Measurements from ENCODE around the gene OSBPL2. TPM values are rescaled to one million over a fixed set of nuclear protein-coding genes. Genes with fewer than 3 reads are reported as not detected.

Gene OSBPL2
- total RNA-seq, 2 experiments from 2014 or later: 23.6 to 24.3 TPM

DNA sequence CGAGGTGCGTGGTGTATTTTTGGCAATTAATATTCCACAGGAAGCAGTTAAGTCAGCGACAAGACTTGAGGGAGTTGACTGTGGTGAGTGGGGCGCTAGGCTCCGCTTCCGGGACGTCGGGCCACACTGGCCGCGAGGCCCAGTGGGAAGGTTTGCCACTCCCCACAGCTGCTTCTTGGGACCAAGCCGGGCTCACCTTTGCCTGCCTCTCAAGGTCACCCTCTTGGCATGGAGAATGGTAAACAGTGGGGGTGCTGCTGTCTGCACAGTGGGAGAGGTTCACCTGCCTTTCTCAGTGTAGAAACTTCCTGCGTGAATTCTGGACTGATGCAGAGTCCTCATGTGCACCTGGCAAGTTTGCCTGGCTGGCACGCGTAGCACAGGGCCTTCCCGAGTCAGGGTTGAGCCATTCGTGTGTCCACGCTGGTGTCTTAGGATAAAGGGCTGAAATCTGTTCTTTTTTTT is 6.4 kb downstream of the OSBPL2 start:
- ATAC-seq: peak; percentile 39
- Mint-ChIP-seq H3K4me3 (no peak overlapping the region), H3K36me3 (ENCODE audit: low read depth) (no peaks in the 10 kb centered on the region), H3K9me3 (no peaks in the 10 kb centered on the region), H3K4me1 (ENCODE audit: low read depth) (peaks cover 25% of the 10 kb centered on the region), H3K27ac (peak overlapping the region; percentile 34), H3K27me3 (no peaks in the 10 kb centered on the region)
- ChIA-PET POLR2A (no interaction called here), CTCF (interaction anchor here (0.8 kb wide), 1 partner anchor 70 kb away, joined by 3 read pairs; no protein-coding TSS in a partner anchor)
- TF ChIP-seq, protein P1, sequence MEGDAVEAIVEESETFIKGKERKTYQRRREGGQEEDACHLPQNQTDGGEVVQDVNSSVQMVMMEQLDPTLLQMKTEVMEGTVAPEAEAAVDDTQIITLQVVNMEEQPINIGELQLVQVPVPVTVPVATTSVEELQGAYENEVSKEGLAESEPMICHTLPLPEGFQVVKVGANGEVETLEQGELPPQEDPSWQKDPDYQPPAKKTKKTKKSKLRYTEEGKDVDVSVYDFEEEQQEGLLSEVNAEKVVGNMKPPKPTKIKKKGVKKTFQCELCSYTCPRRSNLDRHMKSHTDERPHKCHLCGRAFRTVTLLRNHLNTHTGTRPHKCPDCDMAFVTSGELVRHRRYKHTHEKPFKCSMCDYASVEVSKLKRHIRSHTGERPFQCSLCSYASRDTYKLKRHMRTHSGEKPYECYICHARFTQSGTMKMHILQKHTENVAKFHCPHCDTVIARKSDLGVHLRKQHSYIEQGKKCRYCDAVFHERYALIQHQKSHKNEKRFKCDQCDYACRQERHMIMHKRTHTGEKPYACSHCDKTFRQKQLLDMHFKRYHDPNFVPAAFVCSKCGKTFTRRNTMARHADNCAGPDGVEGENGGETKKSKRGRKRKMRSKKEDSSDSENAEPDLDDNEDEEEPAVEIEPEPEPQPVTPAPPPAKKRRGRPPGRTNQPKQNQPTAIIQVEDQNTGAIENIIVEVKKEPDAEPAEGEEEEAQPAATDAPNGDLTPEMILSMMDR (IDR thresholded peaks at IDR 0.05): no peak
- DNase-seq: no peak
- intact Hi-C loops (cut with micrococcal nuclease): no loop called here

DNA sequence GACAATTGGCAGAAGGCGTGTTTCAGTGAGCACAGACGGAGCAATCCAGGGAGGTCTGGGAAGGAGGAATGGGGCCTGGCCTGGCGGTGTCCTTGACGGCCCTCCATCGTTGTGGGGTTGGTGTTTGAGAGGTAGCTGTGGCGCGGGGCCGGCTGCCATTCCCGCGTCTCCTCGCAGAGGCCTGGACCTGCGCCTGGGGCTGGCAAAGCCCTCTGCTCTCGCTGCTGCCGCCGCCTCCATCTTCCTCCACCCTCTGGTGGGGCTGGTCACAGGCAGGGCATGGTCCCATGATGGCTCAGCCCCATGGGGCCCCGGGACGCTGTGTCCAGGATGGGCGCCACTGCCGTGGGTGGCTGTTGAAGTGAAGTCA is 7.6 kb downstream of the OSBPL2 start:
- H3K27ac Mint-ChIP-seq: no peak overlapping the region
- H3K27me3 Mint-ChIP-seq: no peaks in the 10 kb centered on the region
- no peaks in the 10 kb centered on the region for H3K9me3 Mint-ChIP-seq
- ATAC-seq: no peak
- intact Hi-C loops (cut with micrococcal nuclease): no loop called here
- TF ChIP-seq, protein P1 (IDR thresholded peaks at IDR 0.05): no peak
- H3K4me3 Mint-ChIP-seq: no peak overlapping the region
- H3K36me3 Mint-ChIP-seq (ENCODE audit: low read depth): no peaks in the 10 kb centered on the region
- POLR2A ChIA-PET: no interaction called here
- H3K4me1 Mint-ChIP-seq (ENCODE audit: low read depth): peaks cover 21% of the 10 kb centered on the region
- no peak for DNase-seq
- CTCF ChIA-PET: no interaction called here

DNA sequence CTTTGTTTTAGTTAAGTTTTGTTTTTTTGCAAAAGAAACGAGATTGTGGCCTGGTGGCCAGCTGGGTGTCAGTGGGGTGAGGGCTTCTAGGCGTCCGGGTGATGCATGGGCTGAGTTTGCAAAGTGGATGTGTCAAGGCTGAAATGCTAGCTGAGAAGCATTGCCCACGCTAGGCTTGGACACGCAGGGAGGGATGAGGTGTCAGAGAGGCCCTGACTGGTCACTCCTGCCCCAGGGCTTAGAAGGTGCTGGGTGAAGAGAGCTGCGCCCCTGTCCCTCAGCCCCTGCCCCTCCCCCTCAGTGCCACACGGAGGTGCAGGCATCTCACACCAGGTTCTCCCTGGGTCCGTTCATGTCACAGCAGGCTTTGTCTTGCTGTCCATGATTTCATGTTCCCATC is 8.1 kb downstream of the OSBPL2 start:
- H3K27ac Mint-ChIP-seq: no peak overlapping the region
- H3K9me3 Mint-ChIP-seq: no peaks in the 10 kb centered on the region
- H3K4me1 Mint-ChIP-seq (ENCODE audit: low read depth): peaks cover 21% of the 10 kb centered on the region
- no peak for ATAC-seq
- no peaks in the 10 kb centered on the region for H3K27me3 Mint-ChIP-seq
- POLR2A ChIA-PET: interaction anchor here (0.7 kb wide), 1 partner anchor 55 kb away, joined by 3 read pairs; no protein-coding TSS in a partner anchor
- H3K4me3 Mint-ChIP-seq: no peak overlapping the region
- H3K36me3 Mint-ChIP-seq (ENCODE audit: low read depth): no peaks in the 10 kb centered on the region
- intact Hi-C loops (cut with micrococcal nuclease): no loop called here
- DNase-seq: no peak
- CTCF ChIA-PET: no interaction called here
- TF ChIP-seq, protein P1 (IDR thresholded peaks at IDR 0.05): no peak

DNA sequence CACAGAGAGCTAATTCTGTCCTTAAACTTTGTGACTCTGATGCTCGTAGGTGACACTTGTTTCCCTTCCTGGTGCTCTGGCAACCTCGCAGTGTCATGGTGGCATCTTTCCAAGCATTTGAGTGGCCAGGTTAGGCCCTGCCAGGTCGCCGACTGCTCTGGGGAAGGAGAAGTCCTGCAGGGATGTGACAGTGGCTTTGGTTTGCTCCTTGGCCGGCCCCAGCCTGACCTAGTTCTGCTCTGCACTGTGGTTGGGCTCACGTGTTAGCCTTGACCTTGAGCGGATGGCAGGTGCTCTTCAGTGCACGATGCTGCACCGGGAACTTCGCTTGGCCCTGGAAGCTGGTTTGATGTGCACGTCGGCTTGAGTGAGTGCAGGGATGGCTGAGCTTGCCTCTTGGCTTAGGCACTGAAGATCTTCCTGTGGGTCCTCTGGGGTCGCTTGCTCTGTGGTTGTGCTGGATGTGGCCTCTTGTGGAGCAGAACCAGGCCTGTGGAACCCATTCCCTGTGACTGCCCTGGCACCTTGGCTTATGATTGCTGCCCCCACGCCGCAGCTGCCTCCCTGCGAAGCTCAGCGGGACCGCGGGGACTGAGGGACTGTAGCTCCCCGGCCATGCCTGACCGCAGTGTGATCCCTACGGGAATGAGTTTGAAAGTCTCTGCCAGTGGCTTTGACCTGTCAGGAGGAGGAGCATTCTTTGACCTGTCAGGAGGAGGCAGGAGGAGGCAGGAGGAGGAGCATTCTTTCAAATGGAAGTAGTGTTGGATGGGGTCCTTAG is 8.7 kb downstream of the OSBPL2 start:
- H3K4me1 Mint-ChIP-seq (ENCODE audit: low read depth): peaks cover 17% of the 10 kb centered on the region

More for the DNA sequence above, 8.7 kb downstream of the OSBPL2 start:
- ATAC-seq (no peak), DNase-seq (no peak)
- H3K36me3 Mint-ChIP-seq (ENCODE audit: low read depth): no peaks in the 10 kb centered on the region
- CTCF ChIA-PET: no interaction called here
- no peak overlapping the region for H3K4me3 Mint-ChIP-seq
- intact Hi-C loops (cut with micrococcal nuclease): no loop called here
- H3K9me3 Mint-ChIP-seq: no peaks in the 10 kb centered on the region
- POLR2A ChIA-PET: interaction anchor here (0.6 to 0.7 kb wide), 2 partner anchors 54 to 117 kb away, joined by 3 to 4 read pairs; no protein-coding TSS in a partner anchor
- H3K27me3 Mint-ChIP-seq: no peaks in the 10 kb centered on the region
- TF ChIP-seq, protein P1 (IDR thresholded peaks at IDR 0.05): no peak
- H3K27ac Mint-ChIP-seq: no peak overlapping the region

Measured in activated CD8-positive, alpha-beta T cell treated with anti-CD3 and anti-CD28 coated beads for 36 hours (primary cell).